ENCODE results near the gene KDSR.

DNA sequence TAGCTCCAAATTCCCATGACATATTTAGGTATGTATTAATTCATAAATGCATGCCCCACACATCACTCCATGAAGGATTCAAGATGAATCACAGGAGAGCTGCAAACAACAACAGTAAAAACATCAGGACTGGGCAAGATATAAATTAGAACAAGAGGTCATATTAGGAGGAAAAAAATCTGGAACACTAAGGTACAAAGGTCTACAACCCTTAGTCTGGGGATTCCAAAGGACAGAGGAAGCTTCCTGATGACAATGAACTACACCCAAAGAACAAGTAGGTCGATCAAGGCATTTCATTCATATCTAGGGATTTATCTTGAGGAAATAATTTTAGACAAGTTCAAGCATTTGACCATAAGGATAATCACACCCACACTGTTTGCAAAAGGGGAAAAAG lies 40.7 kb upstream of the KDSR start:
- TF ChIP-seq POLR2A (IDR thresholded peaks at IDR 0.05) (no peak), POLR2AphosphoS5 (IDR thresholded peaks at IDR 0.05) (no peak), EP300 (IDR thresholded peaks at IDR 0.05) (no peak)
- TF ChIP-seq, protein P1, sequence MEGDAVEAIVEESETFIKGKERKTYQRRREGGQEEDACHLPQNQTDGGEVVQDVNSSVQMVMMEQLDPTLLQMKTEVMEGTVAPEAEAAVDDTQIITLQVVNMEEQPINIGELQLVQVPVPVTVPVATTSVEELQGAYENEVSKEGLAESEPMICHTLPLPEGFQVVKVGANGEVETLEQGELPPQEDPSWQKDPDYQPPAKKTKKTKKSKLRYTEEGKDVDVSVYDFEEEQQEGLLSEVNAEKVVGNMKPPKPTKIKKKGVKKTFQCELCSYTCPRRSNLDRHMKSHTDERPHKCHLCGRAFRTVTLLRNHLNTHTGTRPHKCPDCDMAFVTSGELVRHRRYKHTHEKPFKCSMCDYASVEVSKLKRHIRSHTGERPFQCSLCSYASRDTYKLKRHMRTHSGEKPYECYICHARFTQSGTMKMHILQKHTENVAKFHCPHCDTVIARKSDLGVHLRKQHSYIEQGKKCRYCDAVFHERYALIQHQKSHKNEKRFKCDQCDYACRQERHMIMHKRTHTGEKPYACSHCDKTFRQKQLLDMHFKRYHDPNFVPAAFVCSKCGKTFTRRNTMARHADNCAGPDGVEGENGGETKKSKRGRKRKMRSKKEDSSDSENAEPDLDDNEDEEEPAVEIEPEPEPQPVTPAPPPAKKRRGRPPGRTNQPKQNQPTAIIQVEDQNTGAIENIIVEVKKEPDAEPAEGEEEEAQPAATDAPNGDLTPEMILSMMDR (IDR thresholded peaks at IDR 0.05): no peak

Measured in sigmoid colon (tissue), 4 donors.